ENCODE measurements around the gene UNC5CL. TPM values are rescaled to one million over a fixed set of nuclear protein-coding genes. Genes with fewer than 3 reads are reported as not detected.
A peak's percentile ranks its signal among the peaks of the same experiment; 100 is the strongest.

The UNC5CL gene
- polyA plus RNA-seq, 1 donor (not counting 4 experiments of a cell fraction or from before 2014, with no cell fraction given) = 0.34 TPM

GRCh38 chr6:41027241-41027640 lies 11.8 kb downstream of the UNC5CL start:
- Histone ChIP-seq H3K9ac (ENCODE audit: control insufficient read depth, extremely low read depth, insufficient read depth, low read length) (no peak overlapping the region), H3K36me3 (ENCODE audit: control insufficient read depth in 2 of 2, extremely low read depth in 1 of 2, insufficient read depth in 2 of 2, low read length in 2 of 2) (no peaks in the 10 kb centered on the region), H3K4me2 (ENCODE audit: control insufficient read depth, extremely low read depth, insufficient read depth, low read depth, low read length) (peak overlapping the region; percentile 82), H3K27me3 (ENCODE audit: control insufficient read depth, extremely low read depth, insufficient read depth, low read length) (no peaks in the 10 kb centered on the region), H2AFZ (ENCODE audit: control insufficient read depth, low read length) (peak overlapping the region; percentile 1), H3K9me1 (ENCODE audit: control insufficient read depth, extremely low read depth, insufficient read depth, low read length) (no peaks in the 10 kb centered on the region), H3K27ac (ENCODE audit: control insufficient read depth, insufficient read depth, low read length) (no peak overlapping the region), H4K20me1 (ENCODE audit: control insufficient read depth, extremely low read depth, insufficient read depth, low read length) (no peaks in the 10 kb centered on the region), H3K4me1 (ENCODE audit: control insufficient read depth, extremely low read depth, insufficient read depth, low read length) (peaks cover 38% of the 10 kb centered on the region), H3K79me2 (ENCODE audit: control insufficient read depth, insufficient read depth, low read length) (no peaks in the 10 kb centered on the region), H3K4me3 (ENCODE audit: control insufficient read depth in 2 of 3, extremely low read depth in 1 of 3, insufficient read depth in 2 of 3, low read depth in 1 of 3, low read length in 3 of 3) (peak overlapping the region in 1 of 3 experiments; percentile 40), H3K9me3 (ENCODE audit: control insufficient read depth, low read depth, low read length) (no peaks in the 10 kb centered on the region)
- no peak for FAIRE-seq
- no peak for DNase-seq (ENCODE audit: low read depth, low spot score)
- dilution Hi-C loops (cut with MboI; ENCODE audit: extremely low pct_ligation_motif_present, low sequenced_read_pairs) = no loop called here
- no peak for TF ChIP-seq EZH2 (IDR thresholded peaks at IDR 0.05; ENCODE audit: low read length)
- TF ChIP-seq, protein P1, sequence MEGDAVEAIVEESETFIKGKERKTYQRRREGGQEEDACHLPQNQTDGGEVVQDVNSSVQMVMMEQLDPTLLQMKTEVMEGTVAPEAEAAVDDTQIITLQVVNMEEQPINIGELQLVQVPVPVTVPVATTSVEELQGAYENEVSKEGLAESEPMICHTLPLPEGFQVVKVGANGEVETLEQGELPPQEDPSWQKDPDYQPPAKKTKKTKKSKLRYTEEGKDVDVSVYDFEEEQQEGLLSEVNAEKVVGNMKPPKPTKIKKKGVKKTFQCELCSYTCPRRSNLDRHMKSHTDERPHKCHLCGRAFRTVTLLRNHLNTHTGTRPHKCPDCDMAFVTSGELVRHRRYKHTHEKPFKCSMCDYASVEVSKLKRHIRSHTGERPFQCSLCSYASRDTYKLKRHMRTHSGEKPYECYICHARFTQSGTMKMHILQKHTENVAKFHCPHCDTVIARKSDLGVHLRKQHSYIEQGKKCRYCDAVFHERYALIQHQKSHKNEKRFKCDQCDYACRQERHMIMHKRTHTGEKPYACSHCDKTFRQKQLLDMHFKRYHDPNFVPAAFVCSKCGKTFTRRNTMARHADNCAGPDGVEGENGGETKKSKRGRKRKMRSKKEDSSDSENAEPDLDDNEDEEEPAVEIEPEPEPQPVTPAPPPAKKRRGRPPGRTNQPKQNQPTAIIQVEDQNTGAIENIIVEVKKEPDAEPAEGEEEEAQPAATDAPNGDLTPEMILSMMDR (optimal IDR thresholded peaks at IDR 0.05 in 1 of 3, IDR thresholded peaks at IDR 0.05 in 1 of 3, conservative IDR thresholded peaks at IDR 0.05 in 1 of 3; ENCODE audit: extremely low read depth in 1 of 3, insufficient read depth in 2 of 3, low read length in 3 of 3) = no peak

- peaks cover 48% of the 10 kb centered on the region for H3K4me1 ChIP-seq (ENCODE audit: control insufficient read depth, extremely low read depth, insufficient read depth, low read length)
- no peak overlapping the region for H3K9ac ChIP-seq (ENCODE audit: control insufficient read depth, extremely low read depth, insufficient read depth, low read length)
- DNase-seq (ENCODE audit: low read depth, low spot score) (no peak), FAIRE-seq (no peak)
- H3K27ac ChIP-seq (ENCODE audit: control insufficient read depth, insufficient read depth, low read length) = no peak overlapping the region
- H2AFZ ChIP-seq (ENCODE audit: control insufficient read depth, low read length) = no peak overlapping the region
- no peaks in the 10 kb centered on the region for H3K9me3 ChIP-seq (ENCODE audit: control insufficient read depth, low read depth, low read length)
- no peak for TF ChIP-seq EZH2 (IDR thresholded peaks at IDR 0.05; ENCODE audit: low read length)
- TF ChIP-seq, protein P1 (optimal IDR thresholded peaks at IDR 0.05 in 1 of 3, IDR thresholded peaks at IDR 0.05 in 1 of 3, conservative IDR thresholded peaks at IDR 0.05 in 1 of 3; ENCODE audit: extremely low read depth in 1 of 3, insufficient read depth in 2 of 3, low read length in 3 of 3) = no peak
- H4K20me1 ChIP-seq (ENCODE audit: control insufficient read depth, extremely low read depth, insufficient read depth, low read length) = no peaks in the 10 kb centered on the region
- no peaks in the 10 kb centered on the region for H3K36me3 ChIP-seq (ENCODE audit: control insufficient read depth in 2 of 2, extremely low read depth in 1 of 2, insufficient read depth in 2 of 2, low read length in 2 of 2)
- dilution Hi-C loops (cut with MboI; ENCODE audit: extremely low pct_ligation_motif_present, low sequenced_read_pairs) = no loop called here
- H3K27me3 ChIP-seq (ENCODE audit: control insufficient read depth, extremely low read depth, insufficient read depth, low read length) = no peaks in the 10 kb centered on the region
- no peaks in the 10 kb centered on the region for H3K79me2 ChIP-seq (ENCODE audit: control insufficient read depth, insufficient read depth, low read length)
- H3K4me2 ChIP-seq (ENCODE audit: control insufficient read depth, extremely low read depth, insufficient read depth, low read depth, low read length) = no peak overlapping the region
- H3K4me3 ChIP-seq (ENCODE audit: control insufficient read depth in 2 of 3, extremely low read depth in 1 of 3, insufficient read depth in 2 of 3, low read depth in 1 of 3, low read length in 3 of 3) = no peak overlapping the region
- no peaks in the 10 kb centered on the region for H3K9me1 ChIP-seq (ENCODE audit: control insufficient read depth, extremely low read depth, insufficient read depth, low read length)
These were observed 13.0 kb downstream of the UNC5CL start for GRCh38 chr6:41025966-41026530.

Data from keratinocyte (primary cell).